ENCODE results near the gene AOC1. TPM values are rescaled to one million over a fixed set of nuclear protein-coding genes. Genes with fewer than 3 reads are reported as not detected.

AOC1 gene
- polyA plus RNA-seq, 1 donor from 2014 or later, result not detected

GRCh38 chr7:150891740-150892139, 39.4 kb downstream of the AOC1 start:
- H3K79me2 ChIP-seq (replicated peaks; ENCODE audit: insufficient read depth, low read length), result no peaks in the 10 kb centered on the region
- H2AFZ ChIP-seq (ENCODE audit: low read depth, low read length), result no peak overlapping the region
- H3F3A ChIP-seq (ENCODE audit: insufficient read depth, low read length, poor library complexity, severe bottlenecking), result no peaks in the 10 kb centered on the region
- H4K20me1 ChIP-seq (ENCODE audit: insufficient read depth), result no peaks in the 10 kb centered on the region
- H3K9ac ChIP-seq (ENCODE audit: low read length), result no peak overlapping the region
- no peaks in the 10 kb centered on the region for H3K9me2 ChIP-seq (ENCODE audit: insufficient read depth, low read length)
- no peaks in the 10 kb centered on the region for H3K36me3 ChIP-seq (ENCODE audit: insufficient read depth, low read length)
- H3K27me3 ChIP-seq (ENCODE audit: insufficient read depth, low read depth, low read length), result no peaks in the 10 kb centered on the region
- no peaks in the 10 kb centered on the region for H3K9me3 ChIP-seq (ENCODE audit: low read length)
- H3K4me3 ChIP-seq (ENCODE audit: low read length), result no peak overlapping the region
- TF ChIP-seq TAF1 (IDR thresholded peaks at IDR 0.05; ENCODE audit: low read depth) (no peak), CTCF (IDR thresholded peaks at IDR 0.05; ENCODE audit: poor library complexity, severe bottlenecking) (no peak), MXI1 (conservative IDR thresholded peaks at IDR 0.05; ENCODE audit: poor library complexity, severe bottlenecking) (no peak), EZH2 (IDR thresholded peaks at IDR 0.05; ENCODE audit: borderline replicate concordance, insufficient read depth, low read length, poor library complexity, severe bottlenecking) (no peak), POLR2AphosphoS5 (IDR thresholded peaks at IDR 0.05) (no peak), REST (IDR thresholded peaks at IDR 0.05; ENCODE audit: borderline replicate concordance) (no peak), SMC3 (conservative IDR thresholded peaks at IDR 0.05; ENCODE audit: poor library complexity) (no peak), EP300 (conservative IDR thresholded peaks at IDR 0.05; ENCODE audit: poor library complexity, severe bottlenecking) (no peak), RAD21 (conservative IDR thresholded peaks at IDR 0.05) (no peak)
- no peak overlapping the region for H3K27ac ChIP-seq (ENCODE audit: low read length)
- no peak overlapping the region for H3K4me2 ChIP-seq (ENCODE audit: low read length)

GRCh38 chr7:150895809-150896208, 43.5 kb downstream of the AOC1 start:
- no peaks in the 10 kb centered on the region for H3K36me3 ChIP-seq (ENCODE audit: insufficient read depth, low read length)
- H3K27ac ChIP-seq (ENCODE audit: low read length), result no peak overlapping the region
- H3K79me2 ChIP-seq (replicated peaks; ENCODE audit: insufficient read depth, low read length), result no peaks in the 10 kb centered on the region
- H3K4me3 ChIP-seq (ENCODE audit: low read length), result no peak overlapping the region
- no peak for TF ChIP-seq TAF1 (IDR thresholded peaks at IDR 0.05; ENCODE audit: low read depth)
- TF ChIP-seq SMC3 (conservative IDR thresholded peaks at IDR 0.05; ENCODE audit: poor library complexity), result no peak
- no peak for TF ChIP-seq EP300 (conservative IDR thresholded peaks at IDR 0.05; ENCODE audit: poor library complexity, severe bottlenecking)
- TF ChIP-seq CTCF (IDR thresholded peaks at IDR 0.05; ENCODE audit: poor library complexity, severe bottlenecking), result no peak
- H3F3A ChIP-seq (ENCODE audit: insufficient read depth, low read length, poor library complexity, severe bottlenecking), result no peaks in the 10 kb centered on the region
- H3K27me3 ChIP-seq (ENCODE audit: insufficient read depth, low read depth, low read length), result no peaks in the 10 kb centered on the region
- no peaks in the 10 kb centered on the region for H3K9me2 ChIP-seq (ENCODE audit: insufficient read depth, low read length)
- no peak overlapping the region for H3K9ac ChIP-seq (ENCODE audit: low read length)
- H2AFZ ChIP-seq (ENCODE audit: low read depth, low read length), result no peak overlapping the region
- H3K4me2 ChIP-seq (ENCODE audit: low read length), result no peak overlapping the region
- no peaks in the 10 kb centered on the region for H3K9me3 ChIP-seq (ENCODE audit: low read length)
- no peaks in the 10 kb centered on the region for H4K20me1 ChIP-seq (ENCODE audit: insufficient read depth)
